ENCODE measurements around the gene RXRB. TPM values are rescaled to one million over a fixed set of nuclear protein-coding genes. Genes with fewer than 3 reads are reported as not detected.

The RXRB gene
- total and polyA plus RNA-seq, 2 of the 13 experiments (the other 11 are each of a cell fraction or from before 2014, with no cell fraction given), result 26.7 to 55.7 TPM

- TF ChIP-seq, protein P1, sequence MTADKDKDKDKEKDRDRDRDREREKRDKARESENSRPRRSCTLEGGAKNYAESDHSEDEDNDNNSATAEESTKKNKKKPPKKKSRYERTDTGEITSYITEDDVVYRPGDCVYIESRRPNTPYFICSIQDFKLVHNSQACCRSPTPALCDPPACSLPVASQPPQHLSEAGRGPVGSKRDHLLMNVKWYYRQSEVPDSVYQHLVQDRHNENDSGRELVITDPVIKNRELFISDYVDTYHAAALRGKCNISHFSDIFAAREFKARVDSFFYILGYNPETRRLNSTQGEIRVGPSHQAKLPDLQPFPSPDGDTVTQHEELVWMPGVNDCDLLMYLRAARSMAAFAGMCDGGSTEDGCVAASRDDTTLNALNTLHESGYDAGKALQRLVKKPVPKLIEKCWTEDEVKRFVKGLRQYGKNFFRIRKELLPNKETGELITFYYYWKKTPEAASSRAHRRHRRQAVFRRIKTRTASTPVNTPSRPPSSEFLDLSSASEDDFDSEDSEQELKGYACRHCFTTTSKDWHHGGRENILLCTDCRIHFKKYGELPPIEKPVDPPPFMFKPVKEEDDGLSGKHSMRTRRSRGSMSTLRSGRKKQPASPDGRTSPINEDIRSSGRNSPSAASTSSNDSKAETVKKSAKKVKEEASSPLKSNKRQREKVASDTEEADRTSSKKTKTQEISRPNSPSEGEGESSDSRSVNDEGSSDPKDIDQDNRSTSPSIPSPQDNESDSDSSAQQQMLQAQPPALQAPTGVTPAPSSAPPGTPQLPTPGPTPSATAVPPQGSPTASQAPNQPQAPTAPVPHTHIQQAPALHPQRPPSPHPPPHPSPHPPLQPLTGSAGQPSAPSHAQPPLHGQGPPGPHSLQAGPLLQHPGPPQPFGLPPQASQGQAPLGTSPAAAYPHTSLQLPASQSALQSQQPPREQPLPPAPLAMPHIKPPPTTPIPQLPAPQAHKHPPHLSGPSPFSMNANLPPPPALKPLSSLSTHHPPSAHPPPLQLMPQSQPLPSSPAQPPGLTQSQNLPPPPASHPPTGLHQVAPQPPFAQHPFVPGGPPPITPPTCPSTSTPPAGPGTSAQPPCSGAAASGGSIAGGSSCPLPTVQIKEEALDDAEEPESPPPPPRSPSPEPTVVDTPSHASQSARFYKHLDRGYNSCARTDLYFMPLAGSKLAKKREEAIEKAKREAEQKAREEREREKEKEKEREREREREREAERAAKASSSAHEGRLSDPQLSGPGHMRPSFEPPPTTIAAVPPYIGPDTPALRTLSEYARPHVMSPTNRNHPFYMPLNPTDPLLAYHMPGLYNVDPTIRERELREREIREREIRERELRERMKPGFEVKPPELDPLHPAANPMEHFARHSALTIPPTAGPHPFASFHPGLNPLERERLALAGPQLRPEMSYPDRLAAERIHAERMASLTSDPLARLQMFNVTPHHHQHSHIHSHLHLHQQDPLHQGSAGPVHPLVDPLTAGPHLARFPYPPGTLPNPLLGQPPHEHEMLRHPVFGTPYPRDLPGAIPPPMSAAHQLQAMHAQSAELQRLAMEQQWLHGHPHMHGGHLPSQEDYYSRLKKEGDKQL (CRISPR knock-in tag; IDR thresholded peaks at IDR 0.05; ENCODE audit: low read depth), result peak; percentile 87; the same call in 1 of the 2 replicates
- TF ChIP-seq ZNF10 (CRISPR knock-in tag; IDR thresholded peaks at IDR 0.05; ENCODE audit: borderline replicate concordance, low read depth) (no peak), ZSCAN22 (CRISPR knock-in tag; IDR thresholded peaks at IDR 0.05) (no peak), JARID2 (CRISPR knock-in tag; IDR thresholded peaks at IDR 0.05; ENCODE audit: insufficient replicate concordance) (no peak), ZNF619 (CRISPR knock-in tag; IDR thresholded peaks at IDR 0.05) (no peak), TBL1XR1 (IDR thresholded peaks at IDR 0.05; ENCODE audit: borderline replicate concordance, low read length, partially characterized antibody) (peak; percentile 97), BCL6 (CRISPR knock-in tag; IDR thresholded peaks at IDR 0.05) (peak; percentile 93), MYNN (CRISPR knock-in tag; IDR thresholded peaks at IDR 0.05; ENCODE audit: low read depth) (0 out of 2 replicates have a peak, but pooled peaks have one; percentile 44), ZNF331 (CRISPR knock-in tag; IDR thresholded peaks at IDR 0.05) (peak; percentile 87), ZNF788 (CRISPR knock-in tag; IDR thresholded peaks at IDR 0.05; ENCODE audit: borderline replicate concordance) (peak; percentile 85), PPARG (CRISPR knock-in tag; conservative IDR thresholded peaks at IDR 0.05) (peak; percentile 98), ZFP36 (IDR thresholded peaks at IDR 0.05; ENCODE audit: borderline replicate concordance, low read depth, low read length, partially characterized antibody) (no peak), POLR2G (IDR thresholded peaks at IDR 0.05; ENCODE audit: low read depth, low read length) (no peak; the same call in 1 of the 2 replicates), ZNF234 (CRISPR knock-in tag; conservative IDR thresholded peaks at IDR 0.05) (no peak), YEATS2 (CRISPR knock-in tag; IDR thresholded peaks at IDR 0.05; ENCODE audit: borderline replicate concordance) (peak; percentile 79; the same call in 1 of the 2 replicates), NR1H2 (CRISPR knock-in tag; IDR thresholded peaks at IDR 0.05; ENCODE audit: borderline replicate concordance, low read depth) (no peak), ZNF431 (CRISPR knock-in tag; IDR thresholded peaks at IDR 0.05; ENCODE audit: borderline replicate concordance, low read depth) (no peak), FOXK2 (IDR thresholded peaks at IDR 0.05) (peak; percentile 64; the same call in 1 of the 2 replicates), GFI1 (CRISPR knock-in tag; IDR thresholded peaks at IDR 0.05; ENCODE audit: borderline replicate concordance) (peak; percentile 98), ZNF446 (CRISPR knock-in tag; IDR thresholded peaks at IDR 0.05) (no peak), HNRNPH1 (optimal IDR thresholded peaks at IDR 0.05; ENCODE audit: low read depth, low read length) (no peak), TCF7L2 (IDR thresholded peaks at IDR 0.05; ENCODE audit: low read depth, low read length) (no peak), ZBTB20 (CRISPR knock-in tag; IDR thresholded peaks at IDR 0.05; ENCODE audit: borderline replicate concordance, low read depth) (peak; percentile 33; the same call in 1 of the 2 replicates)
- TF ChIP-seq, protein P2, sequence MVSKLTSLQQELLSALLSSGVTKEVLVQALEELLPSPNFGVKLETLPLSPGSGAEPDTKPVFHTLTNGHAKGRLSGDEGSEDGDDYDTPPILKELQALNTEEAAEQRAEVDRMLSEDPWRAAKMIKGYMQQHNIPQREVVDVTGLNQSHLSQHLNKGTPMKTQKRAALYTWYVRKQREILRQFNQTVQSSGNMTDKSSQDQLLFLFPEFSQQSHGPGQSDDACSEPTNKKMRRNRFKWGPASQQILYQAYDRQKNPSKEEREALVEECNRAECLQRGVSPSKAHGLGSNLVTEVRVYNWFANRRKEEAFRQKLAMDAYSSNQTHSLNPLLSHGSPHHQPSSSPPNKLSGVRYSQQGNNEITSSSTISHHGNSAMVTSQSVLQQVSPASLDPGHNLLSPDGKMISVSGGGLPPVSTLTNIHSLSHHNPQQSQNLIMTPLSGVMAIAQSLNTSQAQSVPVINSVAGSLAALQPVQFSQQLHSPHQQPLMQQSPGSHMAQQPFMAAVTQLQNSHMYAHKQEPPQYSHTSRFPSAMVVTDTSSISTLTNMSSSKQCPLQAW (CRISPR knock-in tag; IDR thresholded peaks at IDR 0.05), result peak; percentile 93
Measured at GRCh38 chr6:33198159-33198852, 2.2 kb downstream of the RXRB start (continued).
